ENCODE measurements around the gene ZNF496.

GRCh38 chr1:247295274-247295684, 36.4 kb downstream of the ZNF496 start:
- TF ChIP-seq, protein P1, sequence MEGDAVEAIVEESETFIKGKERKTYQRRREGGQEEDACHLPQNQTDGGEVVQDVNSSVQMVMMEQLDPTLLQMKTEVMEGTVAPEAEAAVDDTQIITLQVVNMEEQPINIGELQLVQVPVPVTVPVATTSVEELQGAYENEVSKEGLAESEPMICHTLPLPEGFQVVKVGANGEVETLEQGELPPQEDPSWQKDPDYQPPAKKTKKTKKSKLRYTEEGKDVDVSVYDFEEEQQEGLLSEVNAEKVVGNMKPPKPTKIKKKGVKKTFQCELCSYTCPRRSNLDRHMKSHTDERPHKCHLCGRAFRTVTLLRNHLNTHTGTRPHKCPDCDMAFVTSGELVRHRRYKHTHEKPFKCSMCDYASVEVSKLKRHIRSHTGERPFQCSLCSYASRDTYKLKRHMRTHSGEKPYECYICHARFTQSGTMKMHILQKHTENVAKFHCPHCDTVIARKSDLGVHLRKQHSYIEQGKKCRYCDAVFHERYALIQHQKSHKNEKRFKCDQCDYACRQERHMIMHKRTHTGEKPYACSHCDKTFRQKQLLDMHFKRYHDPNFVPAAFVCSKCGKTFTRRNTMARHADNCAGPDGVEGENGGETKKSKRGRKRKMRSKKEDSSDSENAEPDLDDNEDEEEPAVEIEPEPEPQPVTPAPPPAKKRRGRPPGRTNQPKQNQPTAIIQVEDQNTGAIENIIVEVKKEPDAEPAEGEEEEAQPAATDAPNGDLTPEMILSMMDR (IDR thresholded peaks at IDR 0.05; ENCODE audit: borderline replicate concordance, extremely low read depth, low read length, poor library complexity, severe bottlenecking): no peak
- TF ChIP-seq EZH2 (IDR thresholded peaks at IDR 0.05; ENCODE audit: borderline replicate concordance, low read depth, low read length, severe bottlenecking): no peak
